Ramos (cell line): Measurements from ENCODE around the gene SOX21.

Experiments used
- in situ Hi-C: fragments of 300-500 bp; cut with MboI; formaldehyde crosslinking; loops from one replicate; pipeline ENCODE4 v1.14.3; 2022; ENCODE audit warnings: low sequenced_read_pairs; ENCODE audit not compliant: unreplicated experiment

Gene SOX21

DNA sequence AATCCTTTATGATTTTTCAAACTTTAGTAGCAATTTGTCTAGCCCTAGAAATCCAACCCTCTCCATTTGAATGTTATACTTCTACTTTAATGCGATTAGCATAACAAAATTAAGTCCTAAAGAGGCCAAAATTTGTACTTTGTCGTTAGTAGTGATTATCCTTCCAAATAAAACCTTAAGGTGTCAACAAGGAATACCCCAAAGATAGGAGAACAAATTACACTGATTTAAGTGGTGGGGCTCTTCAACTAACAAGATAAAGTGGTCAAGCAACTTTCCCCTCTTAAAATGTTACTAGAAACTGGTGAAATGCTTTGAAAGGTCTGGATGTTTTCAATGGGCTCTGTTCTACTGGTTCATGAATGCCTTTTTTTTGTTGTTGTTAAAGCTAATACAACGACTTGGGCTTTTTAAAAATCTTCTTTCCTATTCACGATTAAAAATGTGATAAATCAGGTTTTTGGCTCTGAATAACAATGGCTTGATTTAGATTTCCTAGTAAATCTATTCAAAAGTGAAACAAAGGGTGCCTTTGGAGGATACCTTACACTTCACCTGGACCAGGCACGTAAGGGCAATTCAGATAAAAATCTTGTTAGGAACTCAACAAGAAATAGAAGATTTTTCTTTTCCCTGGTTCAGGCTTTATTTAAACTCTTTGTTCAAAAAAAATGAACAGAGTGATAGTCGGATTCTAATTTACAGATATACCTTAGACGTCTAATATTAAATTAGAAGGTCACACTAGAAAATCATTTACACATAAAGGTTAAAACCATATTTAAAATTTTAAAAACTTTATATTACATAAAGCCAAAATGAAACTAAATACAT lies 3.1 kb downstream of the SOX21 start:
- in situ Hi-C loops, result no loop called here

DNA sequence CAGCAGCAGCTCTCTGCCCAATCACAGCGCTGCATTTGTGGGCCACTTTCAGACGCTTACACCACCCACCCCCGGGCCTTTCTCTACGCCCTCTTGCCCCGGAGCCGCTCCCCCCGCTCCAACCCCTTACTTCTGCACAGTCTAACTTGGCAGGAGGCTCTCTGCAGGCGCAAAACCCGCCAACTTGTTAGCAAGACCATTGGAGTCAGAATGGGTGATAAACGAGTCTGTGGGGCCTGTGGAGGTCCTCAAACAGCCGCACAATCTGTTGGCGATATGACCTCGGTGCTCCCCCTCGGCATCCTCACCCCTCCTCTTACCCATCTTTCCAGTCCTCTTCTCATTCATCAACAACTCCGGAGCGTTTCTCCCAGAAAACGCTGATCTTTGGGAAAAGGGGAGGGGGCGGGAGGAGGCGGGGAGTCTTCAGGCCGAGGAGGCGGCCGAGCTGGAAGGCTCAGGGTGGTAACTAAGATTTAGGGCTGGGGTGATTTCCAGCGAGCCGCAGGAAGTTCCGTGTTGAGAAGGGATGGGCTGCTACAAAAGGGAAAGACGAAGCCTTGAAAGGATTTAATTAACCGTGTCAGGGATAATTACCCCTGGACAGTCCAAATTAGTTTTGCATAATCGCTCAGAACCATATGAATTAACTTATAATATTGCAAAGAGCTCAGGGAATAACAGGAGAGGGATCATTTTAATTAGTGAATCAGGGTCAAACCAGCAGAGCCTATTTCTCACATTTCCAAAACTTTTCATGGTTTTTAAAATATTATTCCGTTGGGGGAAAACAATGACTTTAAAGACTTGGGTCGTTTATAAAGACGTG lies 4.1 kb downstream of the SOX21 start:
- in situ Hi-C loops, result no loop called here

DNA sequence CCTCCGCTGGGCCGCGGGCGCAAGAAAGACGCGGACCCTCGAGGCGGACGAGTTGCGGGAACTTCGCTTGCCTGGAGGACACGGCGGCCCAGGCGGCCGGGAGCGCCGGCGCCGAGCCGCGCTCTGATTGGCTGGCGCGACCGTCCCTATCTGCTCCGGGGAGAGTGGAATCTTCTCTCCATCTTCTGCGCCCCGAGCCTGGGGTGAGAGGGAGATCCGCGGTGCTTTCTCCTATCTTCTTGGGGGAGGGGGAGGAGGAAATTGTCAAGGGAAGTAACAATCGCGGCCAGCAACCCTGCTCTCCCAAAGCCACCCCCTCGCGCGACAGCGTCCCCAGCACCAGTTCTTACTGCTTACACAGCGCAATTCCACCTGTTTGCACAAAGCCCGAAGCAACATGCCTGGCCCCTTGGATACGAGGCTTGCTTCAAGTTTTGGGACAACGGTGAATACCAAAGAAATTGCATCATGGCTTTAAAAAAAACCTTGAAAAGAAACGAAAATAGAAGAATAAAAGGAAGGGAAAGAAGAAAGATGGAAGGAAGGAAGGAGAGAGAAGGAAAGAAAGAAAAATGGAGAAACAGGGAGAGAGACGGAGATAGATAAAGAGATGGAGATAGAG lies 4.8 kb downstream of the SOX21 start:
- in situ Hi-C loops, result no loop called here

DNA sequence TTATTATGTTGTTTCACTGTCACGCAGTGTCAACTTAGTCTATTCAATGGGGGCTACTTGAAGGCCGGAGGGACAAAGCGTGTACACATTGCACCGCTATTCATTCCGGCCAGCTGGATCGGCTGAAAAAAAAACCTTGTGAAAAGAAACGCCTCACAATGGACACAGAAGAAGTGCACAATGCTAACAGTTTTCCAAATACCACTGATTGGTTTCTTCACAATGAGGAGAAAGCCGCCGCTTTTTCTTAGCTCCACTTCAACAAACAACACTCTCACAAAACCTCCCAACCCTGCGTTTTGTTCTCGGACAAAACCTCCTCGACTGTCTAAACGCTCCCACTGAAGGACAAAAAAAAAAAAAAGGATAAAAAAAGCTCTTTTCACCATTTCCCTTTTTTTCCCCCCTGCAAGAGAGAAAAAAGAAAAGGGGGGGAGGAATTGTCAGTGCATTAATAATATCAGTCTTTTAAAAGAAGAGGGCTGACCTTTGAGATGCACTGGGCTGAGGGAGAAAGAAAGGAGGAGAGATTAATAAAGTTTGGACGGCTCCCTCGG lies 5.4 kb downstream of the SOX21 start:
- in situ Hi-C loops, result no loop called here

DNA sequence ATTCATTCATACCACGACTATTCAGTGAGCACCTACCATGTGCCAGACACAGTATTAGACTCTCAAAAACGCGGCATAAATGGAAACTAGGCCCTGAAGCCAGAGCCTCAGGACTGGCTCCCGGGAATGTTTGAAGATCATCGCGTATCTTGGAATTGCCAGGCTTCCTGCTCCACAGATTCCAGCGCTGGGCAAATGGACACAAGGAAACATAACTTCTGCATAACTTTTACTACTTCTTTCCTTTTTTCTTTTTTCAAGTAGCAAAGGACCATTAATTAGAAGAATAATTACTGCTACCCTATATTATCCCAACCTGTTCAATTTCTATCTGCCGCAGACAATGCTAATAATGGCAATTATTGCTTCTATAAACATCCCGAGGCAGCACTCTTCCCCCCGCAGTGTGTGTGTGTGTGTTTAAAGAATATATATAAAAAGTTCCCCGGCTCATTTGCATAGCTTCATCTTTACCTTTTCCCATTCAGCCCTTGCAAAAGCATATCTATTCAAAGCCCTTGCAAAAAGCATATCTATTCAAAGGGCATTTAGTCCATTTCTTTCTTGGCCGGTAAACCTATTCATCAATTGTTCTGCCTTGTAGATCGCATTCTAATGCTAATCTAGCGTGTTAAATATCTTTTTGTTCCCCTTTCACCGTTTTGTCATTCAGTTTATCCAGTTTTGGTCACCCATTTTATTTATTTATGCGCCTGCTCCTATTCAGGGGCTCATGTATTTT lies 6.1 kb downstream of the SOX21 start:
- in situ Hi-C loops, result no loop called here

DNA sequence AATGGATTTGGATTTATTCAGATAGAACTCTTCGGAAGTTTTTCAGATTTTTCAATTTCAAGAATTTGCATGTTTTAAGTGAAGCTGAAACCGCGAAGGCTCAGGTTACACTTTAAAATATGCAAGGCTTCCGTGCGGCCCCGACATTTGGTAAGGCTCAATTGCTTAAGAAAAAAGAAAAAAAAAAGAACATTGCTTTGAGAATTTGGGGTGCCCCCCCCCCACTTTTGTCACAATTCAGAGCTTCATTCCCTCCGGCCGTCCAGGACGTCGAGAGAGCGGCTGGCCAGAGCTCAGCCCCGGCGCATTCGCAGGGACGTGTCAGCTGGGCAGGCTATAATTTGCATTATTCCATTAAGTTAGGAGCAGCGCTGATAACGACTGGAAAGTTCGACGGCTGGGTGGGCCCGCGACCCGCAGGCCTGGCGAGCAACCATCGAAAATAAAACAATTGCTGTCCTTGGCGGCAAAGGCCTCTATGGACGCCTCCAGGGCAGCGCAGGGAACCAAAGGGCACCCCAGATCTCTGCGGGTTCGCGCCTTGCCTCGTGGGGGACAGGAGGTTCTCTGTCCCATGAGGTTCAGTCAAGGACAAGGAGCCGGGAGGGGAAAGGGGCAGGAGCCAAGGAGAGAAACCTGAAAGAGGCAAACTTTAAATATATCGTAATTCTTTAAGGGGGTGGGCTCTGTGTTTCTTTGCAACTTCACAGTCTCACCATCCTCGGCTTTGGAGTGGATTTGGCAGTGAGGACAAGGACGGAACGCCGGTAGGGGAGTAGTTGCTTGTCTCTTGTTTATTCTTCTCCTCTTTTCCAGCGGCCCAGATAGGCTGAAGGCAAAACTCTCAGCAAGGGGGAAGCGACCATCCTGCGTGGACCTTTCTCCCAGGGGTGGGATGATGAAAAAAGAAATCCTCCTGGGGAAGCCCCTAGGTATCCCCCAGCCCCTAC lies 7.0 kb downstream of the SOX21 start:
- in situ Hi-C loops, result no loop called here

DNA sequence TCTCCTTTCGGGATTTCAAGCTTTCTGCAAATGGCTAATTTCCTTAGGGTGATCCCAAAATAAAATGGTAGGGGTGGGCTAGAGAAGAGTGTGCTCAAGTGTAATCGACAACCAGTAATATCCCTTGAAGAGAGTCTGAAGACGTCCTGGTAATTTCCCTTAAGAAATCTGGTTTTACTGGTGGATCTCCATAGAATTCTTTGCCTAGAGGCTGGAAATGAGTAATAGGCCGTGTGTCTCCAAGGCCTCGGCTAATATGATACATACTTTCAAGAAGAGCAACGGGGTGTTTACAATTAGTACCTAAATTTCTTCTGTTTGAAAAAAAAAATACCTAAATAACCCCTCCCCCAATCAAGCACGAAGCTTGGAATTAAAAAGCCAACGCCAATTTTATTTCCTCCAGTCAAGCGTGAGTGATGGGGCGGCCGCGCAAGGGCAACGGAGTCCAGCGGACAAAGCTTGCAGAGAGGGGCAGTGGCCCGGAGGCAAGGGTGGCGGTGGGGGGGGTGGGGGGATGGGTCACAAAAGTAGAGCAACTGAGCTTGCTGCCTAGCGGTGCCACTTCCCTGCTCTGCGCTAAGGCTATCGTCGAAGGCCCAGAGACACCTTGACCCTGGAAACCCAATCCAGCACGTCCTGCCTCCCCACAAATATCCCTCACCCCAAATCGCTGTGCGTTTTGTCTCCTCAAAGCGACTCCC lies 7.8 kb downstream of the SOX21 start:
- in situ Hi-C loops, result no loop called here

DNA sequence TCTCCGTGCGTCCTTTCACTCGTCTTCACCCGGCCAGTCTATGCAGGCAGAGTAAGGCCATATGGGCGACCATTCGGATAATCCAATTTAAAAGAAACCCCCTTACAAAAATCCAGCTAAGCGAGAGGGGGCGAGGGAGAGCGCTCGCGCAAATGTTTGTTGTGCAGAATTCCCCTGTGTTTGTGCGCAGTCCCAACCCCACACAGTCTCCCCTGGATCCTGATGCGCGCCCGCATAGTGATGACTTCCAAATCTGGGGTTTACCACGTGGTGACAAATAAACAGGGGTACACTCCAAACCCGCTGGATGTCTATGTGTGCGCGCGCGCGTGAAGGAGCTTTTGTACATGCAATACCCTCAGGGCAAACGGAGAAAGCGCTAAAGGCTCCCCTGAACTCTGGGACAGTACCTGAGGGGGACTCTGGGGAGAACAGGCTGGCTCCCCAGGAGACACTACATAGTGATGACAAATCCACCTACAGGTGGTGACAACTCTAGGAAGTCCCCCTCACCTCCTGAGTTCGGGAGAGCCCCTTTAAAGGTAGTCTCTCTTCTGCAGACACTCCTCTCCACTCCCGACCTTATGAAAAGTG lies 8.5 kb downstream of the SOX21 start:
- in situ Hi-C loops, result no loop called here

DNA sequence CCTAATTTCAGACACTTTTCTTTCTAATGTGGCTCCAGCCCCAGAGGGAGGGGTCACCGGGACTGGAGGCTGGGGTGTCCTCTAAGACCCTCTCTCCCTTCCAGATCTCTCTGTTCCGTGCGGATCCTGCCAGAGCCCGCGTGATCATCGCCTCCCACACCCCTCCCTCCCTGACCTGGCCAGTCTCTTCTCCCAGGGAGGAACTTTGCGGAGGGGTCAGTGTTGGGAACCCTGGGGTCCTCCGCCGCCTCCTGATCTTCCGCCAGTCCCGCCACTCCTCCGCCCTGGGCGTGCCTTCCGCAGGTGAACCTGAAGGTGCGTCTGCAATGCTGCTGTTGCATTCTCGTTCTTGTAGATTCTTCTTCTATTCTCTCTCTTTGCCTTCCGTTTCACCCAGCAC lies 9.1 kb downstream of the SOX21 start:
- in situ Hi-C loops, result no loop called here

DNA sequence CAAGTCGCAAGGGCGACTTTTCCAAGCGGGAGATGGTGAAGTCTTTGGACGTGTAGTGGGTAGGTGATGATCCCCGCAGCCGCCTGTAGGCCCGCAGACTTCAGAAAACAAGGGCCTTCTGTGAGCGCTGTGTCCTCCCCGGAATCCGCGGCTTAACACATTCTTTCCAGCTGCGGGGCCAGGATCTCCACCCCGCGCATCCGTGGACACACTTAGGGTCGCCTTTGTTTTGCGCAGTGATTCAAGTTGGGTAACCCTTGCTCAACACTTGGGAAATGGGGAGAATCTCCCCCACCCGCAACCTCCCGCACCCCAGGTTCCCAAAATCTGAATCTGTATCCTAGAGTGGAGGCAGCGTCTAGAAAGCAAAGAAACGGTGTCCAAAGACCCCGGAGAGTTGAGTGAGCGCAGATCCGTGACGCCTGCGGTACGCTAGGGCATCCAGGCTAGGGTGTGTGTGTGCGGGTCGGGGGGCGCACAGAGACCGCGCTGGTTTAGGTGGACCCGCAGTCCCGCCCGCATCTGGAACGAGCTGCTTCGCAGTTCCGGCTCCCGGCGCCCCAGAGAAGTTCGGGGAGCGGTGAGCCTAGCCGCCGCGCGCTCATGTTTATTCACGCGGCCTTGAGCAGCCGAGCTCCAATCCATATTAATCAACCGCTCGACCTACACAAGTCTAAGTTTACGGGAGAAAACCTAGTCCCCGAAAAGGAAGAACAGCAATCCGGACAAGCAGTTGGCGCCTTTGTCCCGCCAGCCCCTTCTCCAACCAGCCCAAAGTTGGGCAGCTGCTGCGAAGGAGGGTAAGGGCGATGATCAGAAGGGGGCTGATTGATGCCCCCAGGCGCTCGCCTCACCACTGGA lies 9.9 kb downstream of the SOX21 start:
- in situ Hi-C loops, result no loop called here

DNA sequence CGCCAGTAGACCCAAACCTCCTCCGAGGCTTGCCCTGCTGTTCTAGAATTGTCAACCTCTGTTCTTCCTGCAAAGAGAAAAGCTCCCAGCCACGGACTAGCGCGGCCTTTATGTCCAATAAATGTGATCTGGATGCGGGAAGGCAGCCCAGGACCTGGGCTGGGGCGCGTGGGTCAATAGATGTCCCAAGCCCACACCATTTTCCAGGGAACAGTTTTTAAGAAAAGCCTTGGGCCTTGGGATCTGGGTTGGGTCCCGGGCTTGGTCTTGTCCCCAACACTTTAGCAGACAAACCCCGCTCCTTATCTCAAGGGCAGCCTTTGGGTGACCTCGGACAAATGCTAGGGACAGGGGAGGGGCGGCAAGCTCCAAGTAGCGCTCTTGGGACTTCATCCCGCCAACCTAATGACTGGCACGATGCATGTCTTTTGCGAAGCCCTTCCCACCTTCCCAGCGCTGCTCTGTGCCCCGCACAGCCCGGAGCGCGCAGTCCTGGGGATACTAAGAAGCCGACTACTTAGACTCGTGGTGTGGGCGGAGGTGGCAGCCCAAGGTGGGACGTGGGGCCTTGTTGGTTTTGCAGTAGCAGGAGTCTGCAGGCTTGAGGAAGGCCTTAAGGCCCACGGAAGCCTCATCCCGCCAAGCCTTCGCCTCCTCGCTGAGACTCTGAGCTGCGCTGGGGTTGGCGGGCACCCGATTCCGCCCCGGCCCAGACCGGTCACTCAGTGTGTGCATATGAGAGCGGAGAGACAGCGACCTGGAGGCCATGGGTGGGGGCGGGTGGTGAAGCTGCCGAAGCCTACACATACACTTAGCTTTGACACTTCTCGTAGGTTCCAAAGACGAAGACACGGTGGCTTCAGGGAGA lies 10.8 kb downstream of the SOX21 start:
- in situ Hi-C loops, result no loop called here

DNA sequence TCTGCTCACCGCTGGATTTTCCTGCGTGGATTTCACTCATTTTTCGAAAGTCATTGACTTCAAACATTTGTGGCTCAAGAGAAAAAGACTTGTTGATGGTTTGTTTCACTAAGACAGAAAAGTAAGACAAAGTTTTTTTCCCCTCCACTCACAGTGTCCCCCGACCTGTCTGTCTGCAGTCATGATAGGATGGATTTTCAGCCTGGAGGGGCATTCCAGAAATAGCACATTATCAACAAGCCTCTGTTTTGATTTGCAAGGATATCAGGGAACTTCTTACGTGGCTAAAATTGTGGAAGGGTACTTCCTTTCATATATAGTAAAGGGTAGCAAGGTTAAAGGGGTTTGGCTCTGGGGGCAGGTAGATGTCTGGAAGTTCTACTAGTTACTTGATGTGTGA lies 11.8 kb downstream of the SOX21 start:
- in situ Hi-C loops, result no loop called here

DNA sequence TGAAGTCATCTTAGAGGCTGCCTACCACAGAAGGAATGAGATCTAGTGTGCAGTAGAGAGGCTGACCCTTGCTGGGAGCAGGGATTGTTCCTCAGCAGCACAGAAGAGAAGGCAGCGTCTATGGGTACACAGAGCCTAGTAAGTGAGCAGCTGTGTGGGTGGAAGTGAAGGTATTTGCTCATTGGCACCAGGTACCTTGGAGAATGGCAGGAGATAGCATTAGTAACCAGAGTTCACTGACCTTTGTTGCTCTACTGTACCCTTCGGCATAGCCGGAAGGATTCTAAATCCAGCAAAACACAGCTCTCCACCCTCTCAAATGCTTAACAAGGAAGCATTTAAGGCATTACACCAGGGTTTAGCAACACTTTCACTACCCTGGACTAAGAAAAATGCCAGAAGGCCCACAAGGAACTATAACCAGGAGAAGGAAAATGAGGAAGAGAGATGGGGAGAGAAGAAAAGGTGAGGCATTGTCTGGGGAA lies 12.3 kb downstream of the SOX21 start:
- in situ Hi-C loops, result no loop called here

DNA sequence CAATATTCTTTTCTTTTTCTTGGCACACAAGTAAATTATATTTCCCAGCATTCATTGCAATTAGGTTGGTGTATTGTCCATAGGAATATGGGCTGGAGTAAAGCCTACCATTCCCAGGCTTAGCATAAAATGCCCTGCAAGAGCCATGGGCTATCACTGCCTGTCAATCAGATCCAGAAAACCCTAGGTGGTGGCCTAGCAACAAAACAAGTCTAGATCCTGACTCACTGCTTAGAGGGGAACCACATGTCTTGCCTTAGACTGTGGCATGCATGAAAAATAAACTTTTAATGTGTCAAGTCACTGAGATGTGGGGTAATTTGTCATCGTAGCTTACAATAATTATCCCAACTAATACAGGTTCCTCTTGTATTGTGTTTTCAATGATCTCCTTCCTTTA lies 16.2 kb downstream of the SOX21 start:
- in situ Hi-C loops, result no loop called here

DNA sequence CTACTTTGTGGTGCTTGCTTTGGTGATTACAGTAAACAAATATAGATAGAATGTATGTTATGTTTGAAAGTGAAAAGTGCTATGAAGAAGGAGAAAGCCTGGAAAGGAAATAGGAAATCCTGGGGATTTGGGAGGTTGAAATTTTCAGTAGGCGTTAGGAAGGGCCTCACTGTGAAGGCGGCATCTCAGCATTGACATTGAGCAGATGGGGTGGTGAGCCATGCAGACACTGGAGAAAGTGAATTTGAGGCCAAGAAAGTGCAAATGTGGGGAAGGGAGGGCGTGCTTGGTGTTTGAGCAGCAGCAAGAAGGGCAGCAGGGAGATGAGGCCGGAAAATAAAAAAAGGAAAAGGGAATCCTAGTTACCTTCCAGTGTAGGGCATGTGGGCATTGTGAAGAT lies 20.3 kb downstream of the SOX21 start:
- in situ Hi-C loops, result no loop called here

DNA sequence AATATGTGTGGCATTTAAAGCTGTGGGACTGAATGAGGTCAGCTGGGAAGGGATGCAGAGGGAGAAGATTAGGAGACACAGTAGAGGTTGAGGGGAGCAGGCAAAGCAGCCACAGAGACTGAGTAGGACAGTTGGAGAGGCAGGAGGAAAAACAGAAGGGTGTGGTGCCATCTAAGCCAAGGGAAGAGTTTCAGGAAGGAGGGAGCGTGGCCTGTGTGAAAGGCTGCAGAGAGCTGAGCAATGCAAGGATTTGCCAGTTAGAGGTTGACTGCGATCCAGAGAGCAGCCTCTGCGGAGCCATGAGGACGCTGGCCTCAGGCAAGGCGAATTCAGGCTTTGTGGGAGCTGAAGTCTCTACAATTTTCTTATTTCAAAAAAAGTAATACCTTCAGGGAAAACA lies 28.9 kb downstream of the SOX21 start:
- in situ Hi-C loops, result loop anchor here (10.0 kb wide), 1 partner anchor 731 kb away; no protein-coding TSS in a partner anchor
